Measurements from ENCODE around the gene PER3. TPM values are rescaled to one million over a fixed set of nuclear protein-coding genes. Genes with fewer than 3 reads are reported as not detected.

The PER3 gene
- total RNA-seq, 1 experiment from 2014 or later, result 5.8 TPM

GRCh38 chr1:7784492-7785071 is 491 bp downstream of the PER3 start:
- no peak overlapping the region for H3K9ac ChIP-seq (ENCODE audit: low read length)
- H3K27ac ChIP-seq (ENCODE audit: low read depth, low read length), result peak overlapping the region; percentile 64; the same call in 1 of the 2 replicates
- H3K79me2 ChIP-seq (ENCODE audit: insufficient read depth, low read length), result no peaks in the 10 kb centered on the region
- no peaks in the 10 kb centered on the region for H3K27me3 ChIP-seq (ENCODE audit: insufficient read depth, low read length)
- ChIA-PET POLR2A (no interaction called here), CTCF (no interaction called here), RAD21 (ENCODE audit: low non-redundant PET in 1 of 2, low total read pairs in 2 of 2, uncharacterized antibody in 2 of 2, unreplicated experiment in 2 of 2) (no interaction called here)
- TF ChIP-seq FOSL1 (IDR thresholded peaks at IDR 0.05; ENCODE audit: low read depth), result no peak
- TF ChIP-seq ZFX (IDR thresholded peaks at IDR 0.05), result no peak
- TF ChIP-seq SRF (IDR thresholded peaks at IDR 0.05; ENCODE audit: low read depth), result no peak
- no peak for TF ChIP-seq CTCF (IDR thresholded peaks at IDR 0.05 in 2 of 3, conservative IDR thresholded peaks at IDR 0.05 in 1 of 3; ENCODE audit: borderline replicate concordance in 1 of 3, insufficient read depth in 1 of 3, low read depth in 2 of 3, low read length in 2 of 3)
- no peak for TF ChIP-seq TCF7L2 (IDR thresholded peaks at IDR 0.05; ENCODE audit: borderline replicate concordance, extremely low read depth, insufficient read depth, insufficient read length)
- TF ChIP-seq ZBTB33 (IDR thresholded peaks at IDR 0.05; ENCODE audit: extremely low read depth, insufficient replicate concordance, low read length), result no peak
- TF ChIP-seq ELF1 (IDR thresholded peaks at IDR 0.05; ENCODE audit: borderline replicate concordance, low read depth), result no peak
- no TSS peak for BruUV-seq (replicated peaks)
- H3K36me3 ChIP-seq (ENCODE audit: control insufficient read depth in 1 of 2, insufficient read depth in 2 of 2, low read length in 2 of 2), result peaks cover 0 to 8% of the 10 kb centered on the region in 2 experiments; a peak in 3 of 4 replicates
- H4K20me1 ChIP-seq (ENCODE audit: insufficient read depth), result no peaks in the 10 kb centered on the region
- H3K9me3 ChIP-seq (ENCODE audit: control insufficient read depth in 1 of 2, insufficient read depth in 1 of 2, low read depth in 1 of 2, low read length in 2 of 2), result no peaks in the 10 kb centered on the region
- H3K4me1 ChIP-seq (ENCODE audit: control insufficient read depth in 1 of 2, insufficient read depth in 2 of 2, low read length in 2 of 2), result peaks cover 0 to 13% of the 10 kb centered on the region in 2 experiments; a peak in 3 of 4 replicates
- ATAC-seq, result no peak
- no peak for DNase-seq (ENCODE audit: low read depth, low spot score)
- no peaks in the 10 kb centered on the region for H3K9me2 ChIP-seq (ENCODE audit: insufficient read depth)
- intact Hi-C loops (cut with micrococcal nuclease), result loop anchor here (5.0 kb wide), 1 partner anchor 178 kb away; the partner anchor contains the start of gene PARK7
- no peak overlapping the region for H3K4me3 ChIP-seq (replicated peaks in 1 of 2; ENCODE audit: low read depth in 1 of 2, low read length in 2 of 2)
- peak overlapping the region; percentile 22; the same call in 1 of the 2 replicates for H3K4me2 ChIP-seq (ENCODE audit: low read length)
- no peak overlapping the region for H2AFZ ChIP-seq (ENCODE audit: low read depth, low read length, poor library complexity, severe bottlenecking)

Measured in HCT116 (cell line).